AG04449 (cell line): ENCODE results near the gene ERBB4.

Experiments used
- CTCF ChIA-PET: fragments of 350-600 bp; formaldehyde crosslinking; extraction: SDS; loops from one replicate; lab custom pipeline; 2021; ENCODE audit warnings: antibody characterized with exemption; lab: Yijun Ruan, JAX
- POLR2A ChIA-PET: fragments of 400-600, 350-600 bp; formaldehyde crosslinking; extraction: SDS; loops from one replicate; lab custom pipeline; 2020; ENCODE audit warnings: antibody characterized with exemption, inconsistent platforms; lab: Yijun Ruan, JAX
- DNase-seq: peaks from one replicate; pipeline ENCODE4 v3.0.0-alpha.2; 2010; ENCODE audit warnings: low read depth, low spot score
- H3K4me3 ChIP-seq: 2 replicates; pipeline ENCODE4 v1.5.1; 2011; ENCODE audit warnings: low read depth, mild to moderate bottlenecking, control low read depth, low read length
- TF ChIP-seq, protein P1 (sequence below): IDR thresholded peaks from one replicate; pipeline ENCODE4 v1.5.1; 2011; ENCODE audit warnings: mild to moderate bottlenecking, moderate library complexity, low read length, control low read depth, inconsistent platforms; ENCODE audit not compliant: insufficient read depth; ENCODE audit errors: missing control alignments

ERBB4 gene

DNA sequence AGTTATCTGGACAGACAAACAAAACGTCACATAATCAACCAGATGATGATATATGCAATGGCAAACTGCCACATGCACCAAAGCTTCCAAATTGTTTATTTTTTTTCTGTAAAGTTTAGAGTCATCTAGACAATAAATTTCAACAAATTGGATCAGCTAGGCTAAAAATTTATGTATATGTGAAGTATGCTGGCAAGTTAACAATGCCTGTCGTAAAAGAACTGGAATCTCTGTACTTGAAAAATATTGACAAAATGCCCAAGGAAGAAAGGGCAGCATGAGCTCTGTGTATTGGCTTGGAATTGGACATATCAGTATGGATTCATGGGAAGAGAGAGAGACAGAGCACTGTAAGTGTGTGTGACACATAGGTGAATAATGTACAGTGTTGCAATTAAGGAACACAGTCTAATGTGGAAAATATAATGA lies 309.8 kb downstream of the ERBB4 start:
- DNase-seq, result no peak
- H3K4me3 ChIP-seq, result no peak overlapping the region
- ChIA-PET POLR2A (no interaction called here), CTCF (no interaction called here)
- TF ChIP-seq, protein P1, sequence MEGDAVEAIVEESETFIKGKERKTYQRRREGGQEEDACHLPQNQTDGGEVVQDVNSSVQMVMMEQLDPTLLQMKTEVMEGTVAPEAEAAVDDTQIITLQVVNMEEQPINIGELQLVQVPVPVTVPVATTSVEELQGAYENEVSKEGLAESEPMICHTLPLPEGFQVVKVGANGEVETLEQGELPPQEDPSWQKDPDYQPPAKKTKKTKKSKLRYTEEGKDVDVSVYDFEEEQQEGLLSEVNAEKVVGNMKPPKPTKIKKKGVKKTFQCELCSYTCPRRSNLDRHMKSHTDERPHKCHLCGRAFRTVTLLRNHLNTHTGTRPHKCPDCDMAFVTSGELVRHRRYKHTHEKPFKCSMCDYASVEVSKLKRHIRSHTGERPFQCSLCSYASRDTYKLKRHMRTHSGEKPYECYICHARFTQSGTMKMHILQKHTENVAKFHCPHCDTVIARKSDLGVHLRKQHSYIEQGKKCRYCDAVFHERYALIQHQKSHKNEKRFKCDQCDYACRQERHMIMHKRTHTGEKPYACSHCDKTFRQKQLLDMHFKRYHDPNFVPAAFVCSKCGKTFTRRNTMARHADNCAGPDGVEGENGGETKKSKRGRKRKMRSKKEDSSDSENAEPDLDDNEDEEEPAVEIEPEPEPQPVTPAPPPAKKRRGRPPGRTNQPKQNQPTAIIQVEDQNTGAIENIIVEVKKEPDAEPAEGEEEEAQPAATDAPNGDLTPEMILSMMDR, result no peak

DNA sequence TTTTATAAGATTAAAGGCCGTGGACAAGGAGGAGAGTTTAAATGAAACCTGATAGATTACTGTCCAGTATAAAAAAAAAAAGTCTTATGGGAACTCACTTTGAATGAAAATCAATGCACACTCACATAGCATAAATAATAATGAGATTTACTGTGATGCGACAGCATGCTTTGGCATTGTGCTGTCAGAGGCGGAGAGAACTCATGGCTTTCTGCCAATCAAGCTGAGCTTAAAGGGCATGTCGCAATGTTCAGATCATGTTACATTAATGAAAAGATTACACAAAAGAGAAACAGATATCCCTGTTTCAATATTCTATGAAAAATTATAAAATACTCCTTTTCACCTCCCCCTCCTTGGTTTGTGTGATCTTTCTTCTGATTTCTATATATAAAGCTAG lies 310.8 kb downstream of the ERBB4 start:
- ChIA-PET POLR2A (no interaction called here), CTCF (no interaction called here)
- no peak for DNase-seq
- TF ChIP-seq, protein P1, result no peak
- H3K4me3 ChIP-seq, result no peak overlapping the region

DNA sequence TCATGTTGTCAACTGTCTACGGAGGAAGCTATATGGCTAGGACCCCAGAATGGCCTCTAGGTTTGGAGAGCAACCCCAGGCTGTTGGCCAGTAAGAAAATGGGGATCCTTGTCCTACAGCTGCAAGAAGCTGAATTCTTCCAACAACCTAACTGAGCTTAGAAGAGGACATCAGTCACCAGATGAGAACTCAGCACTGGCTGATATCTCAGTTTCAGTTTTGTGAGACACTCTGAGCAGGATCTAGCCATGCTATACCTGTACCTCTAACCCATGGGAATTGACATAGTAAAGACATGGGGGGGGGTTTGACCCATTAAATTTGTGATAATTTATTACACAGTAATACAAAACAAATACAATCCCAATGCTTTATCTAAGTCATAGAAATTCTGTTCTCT lies 312.5 kb downstream of the ERBB4 start:
- CTCF ChIA-PET, result no interaction called here
- no peak for DNase-seq
- POLR2A ChIA-PET, result no interaction called here

DNA sequence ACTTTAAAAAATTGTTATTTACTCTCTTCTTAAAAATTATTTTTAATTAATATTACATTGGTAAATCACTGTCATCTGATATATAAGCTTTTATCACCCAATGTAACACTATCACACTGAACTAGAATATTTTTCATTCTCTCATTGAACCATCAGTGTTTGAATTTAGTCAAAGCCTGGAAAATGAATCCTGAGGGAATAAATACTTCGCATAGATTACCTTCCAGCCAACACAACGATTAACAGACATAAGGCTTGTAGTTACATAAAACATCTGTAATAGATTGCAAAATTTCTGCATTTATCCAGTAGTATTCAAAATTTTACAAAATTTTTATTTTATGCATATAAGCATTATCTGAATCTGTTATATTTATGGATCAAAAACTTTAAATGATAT lies 314.9 kb downstream of the ERBB4 start:
- ChIA-PET POLR2A (no interaction called here), CTCF (no interaction called here)
- no peak for DNase-seq
- no peak overlapping the region for H3K4me3 ChIP-seq
- TF ChIP-seq, protein P1, result no peak

More for the DNA sequence above, 312.5 kb downstream of the ERBB4 start:
- H3K4me3 ChIP-seq, result no peak overlapping the region
- TF ChIP-seq, protein P1, result no peak

DNA sequence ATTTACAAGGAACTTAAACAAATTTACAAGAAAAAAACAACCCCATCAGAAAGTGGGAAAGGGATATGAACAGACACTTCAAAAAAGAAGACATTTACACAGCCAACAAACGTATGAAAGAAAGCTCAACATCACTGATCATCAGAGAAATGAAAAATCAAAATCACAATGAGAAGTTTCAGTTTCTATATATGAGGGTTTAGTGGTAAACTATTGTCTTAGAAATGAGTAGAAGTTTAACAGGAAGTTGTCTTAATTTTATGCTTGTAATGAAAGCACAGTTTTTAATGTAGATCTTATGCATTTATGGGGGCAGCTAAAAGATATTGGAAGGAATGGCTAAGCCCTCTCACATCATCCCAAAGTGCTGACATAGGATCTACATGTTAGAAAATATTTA lies 325.4 kb downstream of the ERBB4 start:
- no peak overlapping the region for H3K4me3 ChIP-seq
- TF ChIP-seq, protein P1, result no peak
- ChIA-PET CTCF (no interaction called here), POLR2A (no interaction called here)
- DNase-seq, result no peak

DNA sequence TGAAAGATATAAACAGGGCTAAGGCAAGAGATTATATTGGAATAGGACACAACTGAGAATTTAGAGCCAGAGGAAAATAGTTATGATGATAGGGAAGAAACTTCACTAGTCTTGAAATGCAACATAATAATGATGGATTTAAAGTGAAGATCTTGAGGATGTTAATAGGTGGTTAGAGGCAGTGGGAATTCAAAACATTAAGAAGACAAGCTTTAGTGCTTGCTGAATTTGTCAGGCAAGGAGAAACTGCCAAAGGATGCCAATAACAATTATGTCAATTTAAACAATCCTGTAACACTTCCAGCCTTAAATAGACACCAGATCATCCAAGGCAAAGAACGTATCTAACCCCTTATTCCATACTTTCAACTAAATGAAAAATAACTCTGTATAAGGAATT lies 330.1 kb downstream of the ERBB4 start:
- ChIA-PET POLR2A (no interaction called here), CTCF (no interaction called here)
- DNase-seq, result no peak
- TF ChIP-seq, protein P1, result no peak
- no peak overlapping the region for H3K4me3 ChIP-seq
